Measurements from ENCODE around the gene NR4A2.

DNA sequence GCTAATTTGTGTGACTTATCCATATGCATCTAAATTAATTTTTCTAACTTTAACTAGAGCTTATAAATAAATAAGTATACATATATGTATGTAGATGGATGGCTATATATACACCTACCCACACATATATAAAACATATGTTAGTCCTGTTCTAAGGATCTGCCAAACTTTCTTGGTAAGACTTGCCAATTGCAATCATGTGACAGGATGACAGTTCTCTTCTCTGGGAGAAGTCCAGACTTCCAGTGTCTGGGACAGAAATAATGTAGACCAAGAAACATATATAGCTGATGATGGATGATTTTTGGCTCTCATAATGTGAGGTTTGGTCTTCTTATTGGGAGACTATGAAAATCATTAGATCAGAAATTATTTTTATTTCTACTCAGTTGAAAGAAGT lies 30.6 kb upstream of the NR4A2 start:
- TF ChIP-seq POLR2A (IDR thresholded peaks at IDR 0.05; ENCODE audit: low read depth), result no peak
- TF ChIP-seq POLR2AphosphoS5 (IDR thresholded peaks at IDR 0.05), result no peak
- TF ChIP-seq, protein P1, sequence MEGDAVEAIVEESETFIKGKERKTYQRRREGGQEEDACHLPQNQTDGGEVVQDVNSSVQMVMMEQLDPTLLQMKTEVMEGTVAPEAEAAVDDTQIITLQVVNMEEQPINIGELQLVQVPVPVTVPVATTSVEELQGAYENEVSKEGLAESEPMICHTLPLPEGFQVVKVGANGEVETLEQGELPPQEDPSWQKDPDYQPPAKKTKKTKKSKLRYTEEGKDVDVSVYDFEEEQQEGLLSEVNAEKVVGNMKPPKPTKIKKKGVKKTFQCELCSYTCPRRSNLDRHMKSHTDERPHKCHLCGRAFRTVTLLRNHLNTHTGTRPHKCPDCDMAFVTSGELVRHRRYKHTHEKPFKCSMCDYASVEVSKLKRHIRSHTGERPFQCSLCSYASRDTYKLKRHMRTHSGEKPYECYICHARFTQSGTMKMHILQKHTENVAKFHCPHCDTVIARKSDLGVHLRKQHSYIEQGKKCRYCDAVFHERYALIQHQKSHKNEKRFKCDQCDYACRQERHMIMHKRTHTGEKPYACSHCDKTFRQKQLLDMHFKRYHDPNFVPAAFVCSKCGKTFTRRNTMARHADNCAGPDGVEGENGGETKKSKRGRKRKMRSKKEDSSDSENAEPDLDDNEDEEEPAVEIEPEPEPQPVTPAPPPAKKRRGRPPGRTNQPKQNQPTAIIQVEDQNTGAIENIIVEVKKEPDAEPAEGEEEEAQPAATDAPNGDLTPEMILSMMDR (IDR thresholded peaks at IDR 0.05), result no peak
- TF ChIP-seq EP300 (IDR thresholded peaks at IDR 0.05), result no peak

Measured in esophagus muscularis mucosa (tissue), 4 donors.